ENCODE data around the gene NUDT21.

The NUDT21 gene

DNA sequence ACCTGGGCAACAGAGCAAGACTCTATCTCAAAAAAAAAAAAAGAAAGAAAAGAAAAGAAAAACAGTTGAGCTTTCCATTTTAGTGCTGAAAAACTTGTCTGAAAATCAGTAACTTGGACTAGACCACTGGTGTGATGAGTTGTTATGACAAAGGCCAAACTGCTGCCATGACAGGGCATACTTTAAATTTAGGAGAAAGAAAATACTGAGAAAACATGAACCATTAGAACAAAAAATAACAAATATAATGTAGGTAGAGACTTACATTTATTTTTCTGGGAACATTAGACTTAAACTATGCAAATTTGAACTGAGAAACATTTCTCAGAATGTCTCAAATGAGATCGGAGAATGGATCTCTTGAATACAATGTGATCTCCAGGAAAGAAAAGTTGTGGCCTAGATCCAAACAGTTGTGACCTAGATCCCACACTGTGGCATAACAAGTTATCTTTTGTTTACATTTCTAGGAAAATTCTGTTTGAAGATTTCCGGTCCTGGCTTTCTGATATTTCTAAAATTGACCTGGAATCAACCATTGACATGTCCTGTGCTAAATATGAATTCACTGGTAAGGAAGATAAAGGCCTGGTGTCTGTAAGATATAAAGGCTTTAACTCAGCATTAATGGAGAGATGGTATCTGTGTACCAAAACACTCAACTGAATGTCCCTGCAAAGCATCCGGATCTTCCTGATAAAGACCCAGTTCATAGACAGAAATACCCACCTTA, 11.1 kb upstream of the NUDT21 start:
- TF ChIP-seq, protein P1, sequence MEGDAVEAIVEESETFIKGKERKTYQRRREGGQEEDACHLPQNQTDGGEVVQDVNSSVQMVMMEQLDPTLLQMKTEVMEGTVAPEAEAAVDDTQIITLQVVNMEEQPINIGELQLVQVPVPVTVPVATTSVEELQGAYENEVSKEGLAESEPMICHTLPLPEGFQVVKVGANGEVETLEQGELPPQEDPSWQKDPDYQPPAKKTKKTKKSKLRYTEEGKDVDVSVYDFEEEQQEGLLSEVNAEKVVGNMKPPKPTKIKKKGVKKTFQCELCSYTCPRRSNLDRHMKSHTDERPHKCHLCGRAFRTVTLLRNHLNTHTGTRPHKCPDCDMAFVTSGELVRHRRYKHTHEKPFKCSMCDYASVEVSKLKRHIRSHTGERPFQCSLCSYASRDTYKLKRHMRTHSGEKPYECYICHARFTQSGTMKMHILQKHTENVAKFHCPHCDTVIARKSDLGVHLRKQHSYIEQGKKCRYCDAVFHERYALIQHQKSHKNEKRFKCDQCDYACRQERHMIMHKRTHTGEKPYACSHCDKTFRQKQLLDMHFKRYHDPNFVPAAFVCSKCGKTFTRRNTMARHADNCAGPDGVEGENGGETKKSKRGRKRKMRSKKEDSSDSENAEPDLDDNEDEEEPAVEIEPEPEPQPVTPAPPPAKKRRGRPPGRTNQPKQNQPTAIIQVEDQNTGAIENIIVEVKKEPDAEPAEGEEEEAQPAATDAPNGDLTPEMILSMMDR (IDR thresholded peaks at IDR 0.05; ENCODE audit: insufficient read depth, low read depth, low read length, missing control alignments) = no peak
- no peak for DNase-seq (ENCODE audit: low read depth)

DNA sequence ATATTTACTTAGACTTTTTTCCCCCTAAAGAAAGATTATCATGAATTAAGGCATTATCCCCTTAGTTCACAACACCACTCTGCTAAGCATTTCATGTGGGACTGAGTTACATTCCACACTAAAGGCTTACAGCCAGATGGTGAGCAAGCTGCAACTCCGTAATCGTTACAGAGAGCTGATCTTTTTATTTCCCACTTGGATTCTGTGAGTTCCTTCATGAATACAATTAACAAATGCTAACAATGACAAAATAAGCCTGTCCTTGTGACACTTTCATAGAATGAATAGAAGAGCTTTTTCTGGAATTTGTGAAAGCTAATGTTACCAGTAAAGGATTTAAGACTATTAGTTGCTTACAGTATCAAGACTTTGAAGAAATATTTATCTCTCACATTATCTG, 9.0 kb upstream of the NUDT21 start:
- H3K4me3 ChIP-seq (ENCODE audit: low read depth, low read length) = no peak overlapping the region
- TF ChIP-seq, protein P1 (IDR thresholded peaks at IDR 0.05; ENCODE audit: insufficient read depth, low read depth, low read length, missing control alignments) = no peak
- no peak for DNase-seq (ENCODE audit: low read depth)

More for the DNA sequence above, 11.1 kb upstream of the NUDT21 start:
- H3K4me3 ChIP-seq (ENCODE audit: low read depth, low read length) = no peak overlapping the region

DNA sequence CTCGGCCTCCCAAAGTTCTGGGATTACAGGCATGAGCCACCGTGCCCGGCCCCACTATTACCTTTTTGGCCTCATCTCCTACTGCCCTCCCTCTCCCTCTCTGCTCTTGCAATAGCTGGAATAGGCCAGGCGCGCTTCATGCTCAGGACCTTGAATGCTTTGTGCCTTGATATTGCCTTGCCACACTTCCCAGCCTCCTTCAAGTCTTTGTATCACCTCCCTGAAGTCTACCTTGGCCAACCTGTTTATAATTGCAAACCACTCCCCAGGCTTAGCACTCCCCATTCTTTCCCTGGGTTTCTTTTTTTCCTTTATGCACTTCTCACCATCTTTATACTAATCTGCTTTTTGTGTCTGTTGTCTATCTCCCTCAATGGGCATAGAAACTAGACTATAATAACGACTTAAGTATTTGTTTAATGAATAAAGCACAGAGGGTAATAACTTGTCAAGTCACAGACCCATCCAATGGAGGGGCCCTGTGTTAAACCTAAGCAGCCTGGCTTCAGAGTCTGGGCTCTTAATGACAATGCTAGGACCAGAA, 6.9 kb upstream of the NUDT21 start:
- TF ChIP-seq, protein P1 (IDR thresholded peaks at IDR 0.05; ENCODE audit: insufficient read depth, low read depth, low read length, missing control alignments) = no peak
- H3K4me3 ChIP-seq (ENCODE audit: low read depth, low read length) = no peak overlapping the region
- no peak for DNase-seq (ENCODE audit: low read depth)

DNA sequence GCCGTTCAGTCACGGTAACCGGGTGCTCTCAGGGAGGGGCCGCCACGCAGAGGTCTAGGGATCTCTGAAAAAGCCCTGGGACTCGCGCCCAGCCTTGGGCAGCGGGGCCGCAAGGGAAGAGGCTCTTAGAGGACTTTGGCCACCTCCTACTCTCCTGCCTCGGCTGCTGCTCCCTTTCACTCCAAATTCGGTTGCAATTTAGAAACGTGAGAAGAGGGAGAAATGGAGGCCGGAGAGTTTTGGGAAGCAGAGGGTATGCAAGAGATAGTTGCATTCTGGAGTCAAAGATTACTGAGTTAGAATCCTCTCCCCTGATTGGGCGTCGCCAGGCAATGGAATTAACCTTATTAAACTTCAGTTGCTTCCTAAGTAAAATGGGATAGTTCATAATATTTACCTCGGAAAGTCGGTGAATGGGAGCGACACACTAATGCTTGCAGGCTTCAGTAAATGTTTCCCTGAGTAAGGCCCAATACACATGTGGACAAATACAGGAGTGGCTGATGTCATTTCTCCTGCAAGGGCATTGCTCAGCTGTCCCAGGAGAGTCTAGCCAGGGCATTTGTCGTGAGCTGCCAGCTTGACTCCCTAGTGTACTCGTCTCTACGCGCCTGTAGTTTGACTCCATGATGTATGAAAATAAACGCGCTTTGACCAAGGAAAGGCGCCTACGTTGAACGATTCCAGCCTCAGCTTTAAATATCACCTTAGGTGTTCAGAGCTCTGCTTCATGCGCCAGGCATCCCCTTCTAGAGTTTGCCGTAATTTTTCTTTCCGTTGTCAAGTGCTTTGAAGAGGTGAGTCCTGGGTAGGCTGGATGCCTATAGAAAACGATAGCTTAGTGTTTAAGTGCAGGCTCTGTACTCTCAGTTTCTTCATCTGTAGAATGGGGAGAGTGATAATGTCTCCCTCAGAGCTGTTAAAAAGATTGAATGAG, 889 bp upstream of the NUDT21 start:
- TF ChIP-seq, protein P1 (IDR thresholded peaks at IDR 0.05; ENCODE audit: insufficient read depth, low read depth, low read length, missing control alignments) = no peak
- DNase-seq (ENCODE audit: low read depth) = peak; percentile 20
- peak overlapping the region; percentile 99 for H3K4me3 ChIP-seq (ENCODE audit: low read depth, low read length)

DNA sequence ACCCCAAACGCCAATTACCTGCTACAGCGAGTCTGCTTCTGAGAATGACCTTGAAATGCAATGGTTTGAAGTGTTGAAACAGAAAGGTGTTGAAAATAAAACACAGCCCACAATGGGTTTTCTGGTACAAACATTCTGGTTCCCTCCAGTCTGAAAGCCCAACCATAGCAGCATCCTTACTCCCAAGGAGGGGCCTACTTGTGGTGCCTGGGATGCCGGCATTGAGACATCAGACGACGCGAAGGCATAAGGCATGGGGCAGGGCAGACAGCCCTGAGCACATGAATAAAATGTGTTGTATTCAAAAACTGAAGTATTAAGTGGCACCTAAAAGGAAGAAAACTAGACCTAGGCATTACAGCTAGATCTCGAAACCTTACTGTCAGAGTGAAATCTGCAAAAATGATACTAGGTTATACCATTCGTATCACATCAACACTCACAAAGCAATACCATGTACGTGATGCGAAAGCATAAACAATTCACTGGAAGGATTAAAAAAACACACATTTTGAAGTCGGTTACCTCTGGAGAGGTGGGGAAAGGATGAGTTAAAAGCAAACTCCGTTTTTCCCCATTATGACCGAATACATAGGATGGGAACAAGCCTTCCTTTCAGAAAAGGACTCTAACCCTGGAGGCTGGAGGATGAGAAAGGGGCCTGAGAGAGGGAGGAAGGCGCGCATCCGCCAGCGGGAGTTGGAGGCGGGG, 702 bp downstream of the NUDT21 start:
- TF ChIP-seq, protein P1 (IDR thresholded peaks at IDR 0.05; ENCODE audit: insufficient read depth, low read depth, low read length, missing control alignments) = no peak
- peak; percentile 16 for DNase-seq (ENCODE audit: low read depth)
- peak overlapping the region; percentile 99 for H3K4me3 ChIP-seq (ENCODE audit: low read depth, low read length)

DNA sequence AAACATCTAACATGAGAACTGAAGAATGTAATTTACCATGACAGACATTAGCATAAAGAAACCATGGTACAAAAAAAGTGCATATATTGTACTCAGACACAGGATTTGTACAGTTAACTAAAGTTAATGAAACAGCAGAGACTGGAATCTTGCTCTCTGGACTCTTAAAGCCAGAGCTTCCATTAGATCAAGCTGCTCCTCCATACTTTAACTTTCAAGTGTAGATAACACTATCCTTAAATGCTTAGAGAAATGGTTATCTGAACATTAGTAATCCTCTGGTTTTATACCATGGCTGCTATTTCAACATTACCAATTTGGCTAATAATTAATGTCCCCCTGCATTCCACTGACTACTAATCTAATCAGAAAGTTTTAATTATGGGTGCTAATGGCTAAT, 3.1 kb downstream of the NUDT21 start:
- no peak overlapping the region for H3K4me3 ChIP-seq (ENCODE audit: low read depth, low read length)
- TF ChIP-seq, protein P1 (IDR thresholded peaks at IDR 0.05; ENCODE audit: insufficient read depth, low read depth, low read length, missing control alignments) = no peak
- no peak for DNase-seq (ENCODE audit: low read depth)
